GM21381 (cell line): Measurements from ENCODE around the gene ARHGAP9.

Experiments used
- ATAC-seq: cut with Tn5 transposase; IDR thresholded peaks from one replicate; pipeline ENCODE4 v1.9.1; 2021; ENCODE audit warnings: mild to moderate bottlenecking, moderate library complexity; ENCODE audit not compliant: unreplicated experiment

Gene ARHGAP9

DNA sequence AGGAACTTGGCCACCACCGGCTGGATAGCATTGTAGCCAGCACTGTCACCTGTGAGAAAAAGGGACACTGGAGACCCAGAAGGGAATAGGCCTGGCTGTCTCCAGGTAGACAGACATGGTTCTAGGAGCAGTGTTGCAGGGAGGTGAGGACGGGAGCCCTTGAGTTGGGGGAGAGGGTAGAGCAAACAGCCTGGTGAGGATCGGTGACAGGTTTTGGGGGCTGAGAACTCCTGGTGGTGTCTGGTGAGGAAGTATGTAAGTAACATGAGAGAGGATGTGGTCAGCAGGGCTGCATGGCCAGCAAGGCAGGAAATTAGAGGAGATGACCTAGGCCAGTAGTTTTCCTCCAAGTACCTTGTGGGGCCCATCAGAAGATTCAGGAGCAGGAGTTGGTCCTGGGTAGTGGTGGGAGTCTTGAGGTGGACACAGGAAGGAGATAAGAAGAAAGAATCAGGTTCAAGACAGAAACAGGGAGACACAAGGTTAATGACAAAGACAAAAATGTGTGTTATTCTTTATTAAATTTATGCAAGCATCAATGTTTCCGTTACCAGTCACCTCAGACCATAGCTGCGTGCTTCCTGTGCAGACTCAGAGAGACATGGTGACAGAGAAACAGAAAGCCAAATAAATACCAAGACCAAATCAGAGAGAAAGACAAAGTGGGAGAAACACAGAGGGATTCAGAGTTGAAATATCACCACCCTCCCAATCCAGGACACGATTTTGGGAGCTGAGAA, at the start of gene ARHGAP9:
Gene ARHGAP9 (minus strand): TSS at position 491 of the 740 bp plus-strand sequence. CDS start 460 bp downstream, at position 31.
- ATAC-seq: no peak

DNA sequence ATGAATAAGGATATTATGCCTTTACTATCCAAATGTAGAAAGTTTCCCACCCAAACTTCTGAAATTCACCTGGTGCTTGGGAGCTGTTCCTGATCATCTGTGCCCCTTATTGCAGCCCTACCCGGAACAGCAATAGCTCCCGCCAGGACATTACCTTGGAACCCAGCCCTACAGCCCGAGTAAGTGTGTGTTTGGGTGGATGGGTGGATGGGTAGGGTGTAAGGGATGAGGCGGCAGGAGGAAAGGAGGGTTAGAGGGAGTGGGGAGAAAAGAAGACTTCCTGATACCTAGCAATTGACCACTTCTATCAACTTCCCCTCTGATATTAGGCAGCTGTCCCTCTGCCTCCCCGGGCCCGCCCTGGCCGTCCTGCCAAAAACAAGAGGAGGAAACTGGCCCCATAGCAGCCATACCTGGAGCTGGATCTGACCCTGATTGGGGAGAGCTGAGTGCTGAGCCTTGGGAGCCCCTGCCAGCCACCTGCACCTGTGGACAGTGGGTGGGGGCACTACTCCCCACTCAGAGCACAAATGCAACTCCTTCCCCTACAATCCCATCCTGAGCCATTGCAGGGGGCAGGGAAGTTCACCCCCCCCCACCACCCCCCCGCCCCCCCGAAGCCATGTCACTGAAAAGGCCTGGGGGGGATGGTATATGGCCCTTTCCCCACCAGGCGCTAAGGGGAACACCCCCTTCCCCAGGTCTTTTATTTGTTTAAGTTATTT, 49.3 kb upstream of the ARHGAP9 start:
- ATAC-seq: no peak

DNA sequence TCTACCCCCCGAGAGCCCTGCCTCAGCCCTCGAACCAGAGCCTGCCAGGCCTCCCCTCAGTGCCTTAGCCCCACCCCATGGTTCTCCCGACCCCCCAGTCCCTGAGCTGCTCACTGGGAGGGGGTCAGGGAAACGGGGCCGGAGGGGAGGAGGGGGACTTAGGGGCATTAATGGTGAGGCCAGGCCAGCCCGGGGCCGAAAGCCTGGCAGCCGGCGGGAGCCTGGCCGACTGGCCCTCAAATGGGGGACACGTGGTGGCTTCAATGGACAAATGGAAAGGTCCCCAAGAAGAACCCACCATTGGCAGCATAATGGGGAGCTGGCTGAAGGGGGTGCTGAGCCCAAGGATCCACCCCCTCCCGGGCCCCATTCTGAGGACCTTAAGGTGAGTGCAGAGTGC, 48.5 kb upstream of the ARHGAP9 start:
- ATAC-seq: no peak

DNA sequence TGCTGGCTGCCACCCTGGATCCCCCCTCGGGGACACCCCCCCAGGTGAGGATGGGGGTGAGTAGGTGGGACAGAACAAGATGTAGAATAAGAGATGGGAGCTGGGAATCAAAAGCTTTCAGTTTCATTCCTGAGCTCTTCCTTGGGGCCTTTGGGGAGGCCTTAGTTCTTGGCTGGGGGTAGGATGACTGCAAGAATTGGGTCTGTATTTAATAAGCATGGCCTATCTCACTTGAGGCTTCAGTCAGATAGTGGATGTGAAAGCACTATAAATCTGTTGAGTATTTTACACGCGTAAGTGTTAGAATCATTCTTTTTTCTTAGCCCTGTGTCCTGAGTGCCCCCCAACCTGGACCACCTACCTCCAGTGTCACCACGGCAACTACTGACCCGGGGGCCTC, 47.5 kb upstream of the ARHGAP9 start:
- no peak for ATAC-seq

GRCh38 chr12:57526477-57527126, 46.9 kb upstream of the ARHGAP9 start:
- no peak for ATAC-seq

DNA sequence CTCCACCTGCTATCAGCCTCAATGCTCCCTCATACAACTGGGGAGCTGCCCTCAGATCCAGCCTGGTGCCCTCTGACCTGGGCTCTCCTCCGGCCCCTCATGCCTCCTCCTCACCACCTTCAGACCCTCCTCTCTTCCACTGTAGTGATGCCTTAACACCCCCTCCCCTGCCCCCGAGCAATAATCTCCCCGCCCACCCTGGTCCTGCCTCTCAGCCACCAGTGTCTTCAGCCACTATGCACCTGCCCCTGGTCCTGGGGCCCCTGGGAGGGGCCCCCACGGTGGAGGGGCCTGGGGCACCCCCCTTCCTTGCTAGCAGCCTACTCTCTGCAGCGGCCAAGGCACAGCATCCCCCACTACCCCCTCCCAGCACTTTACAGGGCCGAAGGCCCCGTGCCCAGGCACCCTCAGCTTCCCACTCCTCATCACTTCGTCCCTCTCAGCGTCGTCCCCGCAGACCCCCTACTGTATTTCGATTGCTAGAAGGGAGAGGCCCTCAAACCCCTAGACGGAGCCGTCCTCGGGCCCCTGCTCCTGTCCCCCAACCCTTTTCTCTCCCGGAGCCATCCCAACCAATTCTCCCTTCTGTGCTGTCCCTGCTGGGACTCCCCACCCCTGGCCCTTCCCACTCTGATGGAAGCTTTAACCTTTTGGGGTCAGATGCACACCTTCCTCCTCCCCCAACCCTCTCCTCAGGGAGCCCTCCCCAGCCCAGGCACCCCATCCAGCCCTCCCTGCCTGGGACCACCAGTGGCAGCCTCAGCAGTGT, 46.1 kb upstream of the ARHGAP9 start:
- ATAC-seq: no peak

DNA sequence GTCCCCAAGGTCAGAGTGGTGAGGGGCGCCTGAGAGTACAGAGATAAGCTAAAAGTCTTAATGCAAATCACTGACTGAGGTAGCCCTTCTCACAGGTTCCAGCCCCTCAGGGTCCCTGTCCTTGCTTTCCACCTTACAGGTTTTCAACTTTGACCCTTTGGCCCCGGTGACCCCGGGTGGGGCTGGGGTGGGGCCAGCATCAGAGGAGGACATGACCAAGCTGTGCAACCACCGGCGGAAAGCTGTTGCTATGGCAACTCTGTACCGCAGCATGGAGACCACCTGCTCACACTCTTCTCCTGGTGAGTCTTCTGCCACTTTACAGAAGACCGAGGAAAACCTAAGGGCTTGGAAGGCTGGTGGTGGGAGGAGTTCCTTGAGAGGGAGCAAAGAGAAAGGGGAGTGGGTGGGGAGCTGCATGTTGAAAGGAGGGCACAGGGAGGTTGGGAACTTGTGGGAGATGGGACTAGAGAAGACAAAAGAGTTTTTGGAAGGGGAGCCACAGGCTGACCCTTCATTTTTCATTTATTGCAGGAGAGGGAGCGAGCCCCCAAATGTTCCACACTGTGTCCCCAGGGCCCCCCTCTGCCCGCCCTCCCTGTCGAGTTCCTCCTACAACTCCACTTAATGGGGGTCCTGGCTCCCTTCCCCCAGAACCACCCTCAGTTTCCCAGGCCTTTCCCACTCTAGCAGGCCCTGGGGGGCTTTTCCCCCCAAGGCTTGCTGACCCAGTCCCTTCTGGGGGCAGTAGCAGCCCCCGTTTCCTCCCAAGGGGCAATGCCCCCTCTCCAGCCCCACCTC, 45.3 kb upstream of the ARHGAP9 start:
- no peak for ATAC-seq

DNA sequence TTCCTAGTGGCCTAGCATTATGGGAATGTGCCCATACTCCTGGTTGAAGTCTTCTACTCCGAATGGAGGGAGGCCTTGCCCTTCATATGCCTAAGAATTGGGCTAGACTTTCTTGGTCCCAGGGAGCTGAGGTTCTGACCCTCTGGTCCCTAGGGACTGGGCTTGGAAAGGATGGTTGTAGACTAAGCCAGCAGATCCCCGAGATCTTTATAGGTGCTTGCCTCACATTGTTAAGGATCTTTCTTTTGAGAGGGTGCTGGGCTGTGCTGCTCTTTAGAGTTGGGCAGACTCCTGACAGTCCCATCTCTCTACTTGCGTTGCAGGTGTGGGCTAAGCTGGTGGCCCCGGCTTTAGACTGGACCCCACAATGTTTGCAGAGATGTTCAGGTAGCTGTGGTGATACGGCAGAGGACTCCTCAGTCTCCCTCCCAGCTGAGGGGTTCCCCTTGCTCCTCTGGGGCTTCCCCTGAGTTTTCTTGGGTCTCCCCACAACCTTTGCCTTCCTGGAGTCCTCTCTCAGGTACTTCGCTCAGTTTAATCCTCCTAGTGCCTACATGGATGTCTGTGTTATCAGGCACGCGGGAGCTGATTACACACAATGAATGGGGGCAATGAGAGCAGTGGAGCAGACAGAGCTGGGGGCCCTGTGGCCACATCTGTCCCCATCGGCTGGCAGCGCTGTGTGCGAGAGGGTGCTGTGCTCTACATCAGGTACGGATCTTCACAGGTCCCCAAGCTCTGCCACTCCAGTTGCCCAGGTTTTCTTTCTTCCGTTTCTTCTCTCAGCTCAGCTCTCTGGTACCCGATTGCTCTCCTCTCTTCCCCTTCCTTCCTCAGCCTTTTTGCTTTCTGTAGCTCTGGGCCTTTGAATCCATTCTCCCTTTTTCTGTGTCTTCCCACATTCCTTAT, 44.3 kb upstream of the ARHGAP9 start:
- ATAC-seq: no peak

GRCh38 chr12:57522887-57523705, 43.4 kb upstream of the ARHGAP9 start:
- ATAC-seq: no peak

DNA sequence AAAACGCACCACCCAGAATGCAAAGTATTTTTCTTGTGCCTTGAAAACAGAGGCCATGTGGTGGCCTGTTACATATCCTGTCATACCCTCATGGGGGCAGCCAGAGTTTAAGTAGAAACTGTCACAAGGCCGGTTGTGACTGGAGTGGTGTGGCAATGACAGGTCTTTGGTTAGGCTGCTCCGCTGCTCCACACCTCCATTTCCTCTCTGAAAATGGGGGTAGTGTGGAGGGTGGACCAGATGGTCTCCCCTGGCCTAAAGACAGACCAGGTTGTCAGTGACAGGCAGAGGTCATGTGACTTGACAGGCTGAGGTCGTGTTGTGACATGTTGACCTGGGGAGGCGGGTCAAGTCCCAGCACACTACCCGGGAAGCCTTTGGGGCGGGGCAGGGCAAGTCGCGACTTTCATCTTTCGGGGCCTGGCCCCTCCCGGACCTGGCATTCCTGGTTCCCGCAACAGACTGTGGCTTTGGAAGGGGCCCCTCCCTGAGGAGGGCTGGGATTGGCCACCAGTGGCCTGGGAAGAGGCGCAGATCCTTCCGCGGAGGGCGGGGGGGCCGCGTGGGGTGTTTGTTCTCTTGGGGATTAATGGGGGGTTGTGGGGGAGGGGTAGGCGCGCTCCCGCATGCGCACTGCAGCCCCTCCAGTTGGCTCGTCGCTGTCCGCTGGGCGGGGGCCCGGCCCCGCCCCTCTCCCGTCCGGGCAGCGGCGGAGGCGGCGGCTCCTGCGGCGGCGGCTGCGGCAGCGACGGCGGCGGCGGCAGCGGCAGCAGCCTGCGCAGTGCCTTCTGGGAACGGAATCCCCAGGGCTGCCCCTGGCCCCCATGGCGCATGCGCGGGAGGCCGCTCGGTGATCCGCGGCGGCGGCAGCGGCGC, 42.6 kb upstream of the ARHGAP9 start, which contains the start of gene MBD6:
Gene MBD6 (plus strand): TSS at position 814 of the 876 bp plus-strand sequence. CDS start 1,480 bp downstream, outside the sequence.
- peak; percentile 37 for ATAC-seq

DNA sequence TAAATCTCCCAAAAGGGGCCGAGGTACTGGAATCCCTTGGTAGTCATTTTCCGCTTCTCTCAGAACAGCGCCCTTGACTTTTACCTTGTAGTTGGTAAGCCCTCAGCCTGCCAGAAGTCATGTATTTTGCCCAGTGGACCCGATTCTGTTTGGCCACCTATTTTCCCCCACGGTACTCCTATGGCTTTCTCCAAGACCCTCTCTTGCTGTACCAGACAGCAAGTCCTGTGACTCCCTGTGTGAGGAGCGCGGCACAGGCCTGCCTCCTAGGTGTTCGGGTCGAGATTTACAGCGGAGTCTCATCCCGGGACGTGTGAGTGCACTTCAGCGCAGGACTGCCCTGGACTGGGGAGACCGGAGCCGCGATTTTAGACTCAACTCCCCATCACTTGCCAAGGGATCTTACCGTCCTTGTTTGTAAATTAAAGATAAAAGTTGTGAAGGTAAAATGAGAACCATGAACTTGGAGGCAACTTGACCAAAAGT, 41.9 kb upstream of the ARHGAP9 start:
- no peak for ATAC-seq

DNA sequence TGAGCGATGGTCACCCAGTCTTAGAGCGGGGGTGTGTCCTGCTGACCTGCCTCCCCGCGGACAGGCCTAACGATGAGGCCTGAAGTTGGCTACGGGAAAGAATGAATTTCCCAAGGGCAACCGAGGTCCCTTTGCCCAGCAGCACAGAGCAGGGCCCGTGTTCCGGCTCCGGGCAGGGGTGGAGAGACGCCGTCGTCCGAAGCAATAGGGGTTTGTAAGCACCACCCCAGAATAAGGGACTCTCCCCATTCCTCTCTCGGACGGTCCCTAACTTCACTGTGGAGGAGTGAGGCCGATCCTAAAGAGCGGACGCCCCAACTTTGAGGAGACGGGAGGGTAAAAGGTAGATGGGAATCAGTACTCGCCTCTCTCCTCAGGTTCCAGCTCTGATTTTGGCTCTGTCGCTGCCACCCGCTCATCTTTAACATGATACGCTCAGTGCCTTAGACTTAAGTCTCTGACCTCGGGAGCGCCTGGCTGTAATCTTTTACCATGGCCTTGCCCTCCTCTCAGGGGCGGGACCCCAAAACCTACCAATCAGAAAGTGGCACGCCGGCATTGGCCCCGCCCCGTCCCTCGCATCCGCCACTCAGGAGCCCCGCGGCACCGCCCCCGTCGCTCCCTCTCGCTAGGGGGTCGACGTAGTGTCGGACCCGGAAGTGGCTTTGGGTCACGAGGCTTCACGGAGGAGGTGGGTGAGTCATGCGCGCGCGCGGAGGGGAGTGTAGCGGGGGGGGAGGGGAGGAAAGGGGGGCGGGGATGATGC, 40.6 kb upstream of the ARHGAP9 start, which contains the start of gene DDIT3:
Gene DDIT3 (minus strand): TSS at position 462 of the 766 bp plus-strand sequence. CDS start 3,108 bp downstream, outside the sequence.
- peak; percentile 65 for ATAC-seq

DNA sequence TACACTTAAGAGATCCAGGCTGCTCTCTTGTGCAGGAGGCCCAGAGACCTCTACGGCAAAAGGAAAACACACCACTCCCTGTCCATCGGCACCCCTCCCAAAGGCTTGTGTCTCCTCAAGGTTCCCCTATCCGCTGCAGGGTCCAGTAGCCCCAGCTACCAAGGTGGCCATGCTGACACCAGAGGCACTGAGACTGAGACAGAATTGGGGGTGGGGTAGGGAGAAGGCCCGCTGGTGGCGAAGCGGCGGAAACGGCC, 40.1 kb upstream of the ARHGAP9 start:
- ATAC-seq: peak; percentile 1

DNA sequence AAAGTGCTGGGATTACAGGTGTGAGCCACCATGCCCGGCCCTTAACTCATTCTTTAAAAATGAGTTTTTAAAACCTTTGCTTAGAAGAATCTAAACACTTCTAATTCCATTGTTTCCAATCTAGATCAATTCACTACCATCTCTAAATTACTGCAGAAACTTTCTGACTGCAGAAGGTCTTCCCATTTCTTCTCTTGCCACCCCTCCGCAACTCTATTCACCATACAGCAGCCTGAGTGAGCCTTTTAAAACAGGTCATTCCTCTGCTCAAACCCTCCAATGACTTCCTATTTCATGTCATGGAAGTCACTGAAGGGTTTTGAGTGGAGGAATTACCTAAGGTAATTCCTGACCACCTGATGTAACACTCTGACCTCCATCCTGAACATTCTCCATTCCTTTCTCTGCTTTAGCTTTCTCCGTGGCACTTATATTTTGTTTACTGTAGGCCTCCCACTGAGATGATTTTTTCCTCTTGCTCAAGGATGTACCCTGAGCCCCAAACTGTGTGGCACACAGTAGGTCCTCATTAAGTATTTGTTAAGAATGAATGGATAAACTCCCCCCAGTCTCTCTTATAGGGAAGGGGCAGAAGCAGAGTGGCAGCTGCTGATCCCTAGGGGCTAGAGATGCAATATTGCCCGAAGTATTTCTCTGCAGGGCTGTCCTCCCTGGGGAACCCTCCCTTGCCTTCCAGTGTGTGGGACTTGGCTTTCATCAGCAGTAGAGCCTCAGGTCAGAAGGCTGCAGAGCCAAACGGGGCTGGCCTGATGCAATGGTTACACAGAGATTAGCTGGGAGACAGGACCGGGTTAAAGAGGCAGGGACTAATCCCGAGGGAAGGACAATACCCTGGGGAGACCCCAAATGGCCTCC, 39.5 kb upstream of the ARHGAP9 start:
- ATAC-seq: no peak

- no peak for ATAC-seq
Observed at GRCh38 chr12:57518176-57518919, 38.7 kb upstream of the ARHGAP9 start.
